ENCODE data around the gene DNAJC7.
"Not testable (repeated sequence)": the region's sequence is repeated elsewhere in the genome, so short reads cannot be mapped to it uniquely, and the experiment has no call there.

DNAJC7 gene

DNA sequence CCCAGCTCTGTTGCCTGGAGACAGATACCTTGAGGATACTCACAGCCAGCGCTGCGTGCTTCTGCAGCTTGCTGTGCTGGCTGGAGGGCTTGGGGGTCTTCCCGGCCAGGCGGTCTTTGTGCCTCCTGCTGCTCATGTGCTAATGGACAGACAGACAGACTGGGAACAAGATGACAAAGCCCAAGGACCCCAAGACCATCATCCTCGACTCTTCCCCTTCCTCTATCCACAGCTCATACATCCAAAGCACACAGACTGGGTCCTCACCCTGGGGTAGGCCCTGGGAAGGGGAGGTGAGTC is 10.3 kb upstream of the DNAJC7 start:
- Histone ChIP-seq H3K36me3 (ENCODE audit: insufficient read depth, insufficient read length, low read length) (peaks cover 33% of the 10 kb centered on the region), H3K4me1 (ENCODE audit: insufficient read depth, insufficient read length) (peaks cover 25% of the 10 kb centered on the region), H3K4me3 (ENCODE audit: insufficient read length, low read depth) (peak overlapping the region; percentile 27), H3K9ac (ENCODE audit: insufficient read length, low read depth) (peak overlapping the region; percentile 54), H3K27me3 (ENCODE audit: insufficient read depth, insufficient read length) (no peaks in the 10 kb centered on the region), H3K9me3 (ENCODE audit: insufficient read depth, low read length) (no peaks in the 10 kb centered on the region)
- no peak for DNase-seq (ENCODE audit: low read depth, low spot score)
- TF ChIP-seq SUZ12 (IDR thresholded peaks at IDR 0.05; ENCODE audit: extremely low read depth, insufficient read depth, insufficient read length) = no peak

DNA sequence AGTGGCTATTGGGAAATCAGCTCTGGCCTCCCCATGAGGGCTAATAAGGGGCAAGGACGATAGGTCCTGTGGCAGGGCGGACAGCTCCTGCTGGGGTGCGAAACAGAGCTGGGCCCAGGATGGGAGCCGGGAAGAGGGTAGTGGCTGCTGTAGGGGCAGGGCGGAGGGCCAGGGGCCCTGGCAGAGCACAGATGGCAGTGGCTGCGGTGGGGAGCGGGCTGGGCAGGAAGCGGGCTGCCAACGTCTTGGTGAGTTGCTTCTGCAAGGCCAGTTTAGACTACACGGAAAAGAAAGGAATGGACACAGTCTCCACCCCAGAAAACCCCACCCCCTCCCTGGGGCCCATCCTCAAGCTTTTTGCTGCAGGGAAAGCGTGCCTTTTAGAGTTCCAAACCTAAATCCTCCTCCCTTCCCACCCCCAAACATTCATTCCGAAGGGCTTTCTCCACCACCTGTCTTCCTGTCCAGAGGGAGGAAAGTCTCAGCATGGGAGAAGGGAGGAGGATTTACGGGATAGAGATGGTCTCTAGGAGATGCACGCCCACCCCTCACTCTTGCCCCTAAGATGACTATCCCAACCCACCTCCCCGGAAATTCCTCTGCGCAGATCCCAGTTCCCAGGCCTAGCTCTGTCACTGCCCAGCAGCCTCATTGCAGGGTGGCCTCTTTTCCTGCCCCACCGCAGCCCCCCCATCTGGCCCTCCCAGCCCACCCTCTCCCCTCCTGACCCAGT is 9.8 kb upstream of the DNAJC7 start:
- Histone ChIP-seq H3K4me1 (ENCODE audit: insufficient read depth, insufficient read length) (peaks cover 25% of the 10 kb centered on the region), H3K9ac (ENCODE audit: insufficient read length, low read depth) (peak overlapping the region; percentile 42), H3K9me3 (ENCODE audit: insufficient read depth, low read length) (no peaks in the 10 kb centered on the region), H3K4me3 (ENCODE audit: insufficient read length, low read depth) (no peak overlapping the region), H3K27me3 (ENCODE audit: insufficient read depth, insufficient read length) (no peaks in the 10 kb centered on the region), H3K36me3 (ENCODE audit: insufficient read depth, insufficient read length, low read length) (peaks cover 38% of the 10 kb centered on the region)
- no peak for DNase-seq (ENCODE audit: low read depth, low spot score)
- TF ChIP-seq YY1 (IDR thresholded peaks at IDR 0.05; ENCODE audit: insufficient read depth, insufficient read length) (no peak), SUZ12 (IDR thresholded peaks at IDR 0.05; ENCODE audit: extremely low read depth, insufficient read depth, insufficient read length) (no peak), ZNF274 (IDR thresholded peaks at IDR 0.05; ENCODE audit: low read depth, low read length) (no peak)

DNA sequence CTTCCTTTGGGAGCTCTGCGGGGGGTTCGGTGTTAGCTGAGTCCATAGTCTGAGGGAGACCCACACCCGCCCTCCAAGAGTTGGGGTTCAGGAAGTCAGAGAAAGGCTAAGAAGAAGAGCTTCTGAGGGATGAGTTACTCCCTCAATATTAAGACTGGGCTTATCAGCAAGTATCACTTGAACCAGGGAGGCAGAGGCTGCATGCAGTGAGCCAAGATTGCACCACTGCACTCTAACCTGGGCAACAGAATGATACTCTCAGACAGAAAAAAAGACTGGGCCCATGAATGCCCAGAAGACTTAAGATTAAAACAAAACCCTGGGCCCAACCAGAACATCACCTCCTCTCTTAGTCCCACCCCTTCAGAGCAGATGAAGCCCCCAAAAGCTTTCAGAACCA is 8.7 kb upstream of the DNAJC7 start:
- no peak for DNase-seq (ENCODE audit: low read depth, low spot score)
- Histone ChIP-seq H3K4me3 (ENCODE audit: insufficient read length, low read depth) (no peak overlapping the region), H3K27me3 (ENCODE audit: insufficient read depth, insufficient read length) (no peaks in the 10 kb centered on the region), H3K9me3 (ENCODE audit: insufficient read depth, low read length) (no peaks in the 10 kb centered on the region), H3K9ac (ENCODE audit: insufficient read length, low read depth) (no peak overlapping the region), H3K4me1 (ENCODE audit: insufficient read depth, insufficient read length) (peaks cover 25% of the 10 kb centered on the region), H3K36me3 (ENCODE audit: insufficient read depth, insufficient read length, low read length) (peaks cover 47% of the 10 kb centered on the region)
- TF ChIP-seq ZNF274 (IDR thresholded peaks at IDR 0.05; ENCODE audit: low read depth, low read length) (no peak), SUZ12 (IDR thresholded peaks at IDR 0.05; ENCODE audit: extremely low read depth, insufficient read depth, insufficient read length) (no peak), YY1 (IDR thresholded peaks at IDR 0.05; ENCODE audit: insufficient read depth, insufficient read length) (no peak)

DNA sequence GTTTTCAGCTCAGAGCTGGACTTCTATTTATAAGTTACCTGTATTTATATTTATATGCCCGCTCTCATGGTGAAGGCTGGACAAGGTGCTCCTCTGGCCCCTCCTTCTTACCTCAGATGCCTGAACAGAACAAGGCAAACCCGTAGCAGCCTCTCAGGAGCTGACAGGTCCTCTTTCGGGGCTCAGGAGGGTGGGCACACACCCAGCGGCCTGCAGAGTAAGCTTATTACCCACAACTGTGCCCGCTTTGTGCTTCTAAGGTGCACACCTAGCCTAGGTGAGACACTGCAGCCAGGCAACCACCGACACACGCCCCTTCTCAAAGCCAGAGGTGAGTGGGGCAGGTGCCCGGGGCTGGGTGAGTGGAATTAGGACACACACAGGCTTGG is 7.9 kb upstream of the DNAJC7 start:
- no peak overlapping the region for H3K4me3 ChIP-seq (ENCODE audit: insufficient read length, low read depth)
- peaks cover 25% of the 10 kb centered on the region for H3K4me1 ChIP-seq (ENCODE audit: insufficient read depth, insufficient read length)
- no peaks in the 10 kb centered on the region for H3K9me3 ChIP-seq (ENCODE audit: insufficient read depth, low read length)
- peaks cover 47% of the 10 kb centered on the region for H3K36me3 ChIP-seq (ENCODE audit: insufficient read depth, insufficient read length, low read length)
- no peaks in the 10 kb centered on the region for H3K27me3 ChIP-seq (ENCODE audit: insufficient read depth, insufficient read length)
- peak overlapping the region; percentile 57 for H3K9ac ChIP-seq (ENCODE audit: insufficient read length, low read depth)
- TF ChIP-seq SUZ12 (IDR thresholded peaks at IDR 0.05; ENCODE audit: extremely low read depth, insufficient read depth, insufficient read length) (no peak), ZNF274 (IDR thresholded peaks at IDR 0.05; ENCODE audit: low read depth, low read length) (no peak), YY1 (IDR thresholded peaks at IDR 0.05; ENCODE audit: insufficient read depth, insufficient read length) (no peak)
- no peak for DNase-seq (ENCODE audit: low read depth, low spot score)

DNA sequence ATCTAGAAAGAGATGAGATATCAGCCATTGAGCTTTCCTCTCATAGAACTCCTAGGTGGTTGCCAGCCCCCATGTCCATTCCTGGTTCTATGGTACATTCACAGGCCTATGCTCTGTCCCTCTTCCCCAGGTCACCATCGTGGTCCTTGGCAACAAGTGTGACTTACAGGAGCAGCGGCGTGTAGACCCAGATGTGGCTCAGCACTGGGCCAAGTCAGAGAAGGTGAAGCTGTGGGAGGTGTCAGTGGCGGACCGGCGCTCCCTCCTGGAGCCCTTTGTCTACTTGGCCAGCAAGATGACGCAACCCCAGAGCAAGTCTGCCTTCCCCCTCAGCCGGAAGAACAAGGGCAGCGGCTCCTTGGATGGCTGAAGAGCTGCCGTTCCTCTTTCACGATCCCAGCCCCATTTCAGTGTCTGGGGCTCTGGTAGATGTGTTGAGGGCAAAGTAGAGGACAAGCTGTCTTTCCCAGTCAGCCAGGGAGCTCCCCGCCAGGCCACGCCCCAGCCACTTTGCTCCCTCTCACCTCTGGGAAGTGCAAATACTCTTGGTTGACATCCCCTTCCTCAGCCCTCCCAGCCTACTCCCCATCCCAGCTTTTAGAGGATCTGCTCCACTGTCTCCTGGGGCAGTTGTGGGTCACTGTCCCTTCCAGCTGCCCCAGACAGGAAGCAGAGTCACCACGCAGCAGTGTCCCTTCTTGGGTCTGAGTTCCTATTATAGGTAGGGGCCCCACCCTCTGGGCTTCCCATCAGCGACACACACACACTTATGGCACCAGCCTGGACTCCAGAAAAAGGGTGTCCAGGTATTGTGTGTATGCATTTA is 6.5 kb upstream of the DNAJC7 start:
- TF ChIP-seq SUZ12 (IDR thresholded peaks at IDR 0.05; ENCODE audit: extremely low read depth, insufficient read depth, insufficient read length) = no peak
- no peak for TF ChIP-seq YY1 (IDR thresholded peaks at IDR 0.05; ENCODE audit: insufficient read depth, insufficient read length)
- TF ChIP-seq ZNF274 (IDR thresholded peaks at IDR 0.05; ENCODE audit: low read depth, low read length) = no peak
- H3K27me3 ChIP-seq (ENCODE audit: insufficient read depth, insufficient read length) = no peaks in the 10 kb centered on the region
- H3K4me1 ChIP-seq (ENCODE audit: insufficient read depth, insufficient read length) = peaks cover 23% of the 10 kb centered on the region
- peaks cover 47% of the 10 kb centered on the region for H3K36me3 ChIP-seq (ENCODE audit: insufficient read depth, insufficient read length, low read length)
- DNase-seq (ENCODE audit: low read depth, low spot score) = no peak
- H3K9me3 ChIP-seq (ENCODE audit: insufficient read depth, low read length) = no peaks in the 10 kb centered on the region
- H3K9ac ChIP-seq (ENCODE audit: insufficient read length, low read depth) = no peak overlapping the region
- no peak overlapping the region for H3K4me3 ChIP-seq (ENCODE audit: insufficient read length, low read depth)

GRCh38 chr17:42020845-42021244 is 3.6 kb upstream of the DNAJC7 start:
- H3K27me3 ChIP-seq (ENCODE audit: insufficient read depth, insufficient read length); DNase-seq (ENCODE audit: low read depth, low spot score); H3K9ac ChIP-seq (ENCODE audit: insufficient read length, low read depth); H3K9me3 ChIP-seq (ENCODE audit: insufficient read depth, low read length): not testable (repeated sequence)
- peak overlapping the region; percentile 86 for H3K4me3 ChIP-seq (ENCODE audit: insufficient read length, low read depth)
- peaks cover 42% of the 10 kb centered on the region for H3K36me3 ChIP-seq (ENCODE audit: insufficient read depth, insufficient read length, low read length)
- peaks cover 11% of the 10 kb centered on the region for H3K4me1 ChIP-seq (ENCODE audit: insufficient read depth, insufficient read length)

- H3K36me3 ChIP-seq (ENCODE audit: insufficient read depth, insufficient read length, low read length) = peaks cover 41% of the 10 kb centered on the region
- H3K27me3 ChIP-seq (ENCODE audit: insufficient read depth, insufficient read length) = no peaks in the 10 kb centered on the region
- H3K4me3 ChIP-seq (ENCODE audit: insufficient read length, low read depth) = peak within 1 kb of the TSS; percentile 86
- peak; percentile 79 for DNase-seq (ENCODE audit: low read depth, low spot score)
- H3K9me3 ChIP-seq (ENCODE audit: insufficient read depth, low read length) = no peaks in the 10 kb centered on the region
- H3K9ac ChIP-seq (ENCODE audit: insufficient read length, low read depth) = peak within 1 kb of the TSS; percentile 97
- H3K4me1 ChIP-seq (ENCODE audit: insufficient read depth, insufficient read length) = peaks cover 8% of the 10 kb centered on the region
- no peak for TF ChIP-seq YY1 (IDR thresholded peaks at IDR 0.05; ENCODE audit: insufficient read depth, insufficient read length)
Observed at GRCh38 chr17:42019509-42020404, 2.5 kb upstream of the DNAJC7 start, which contains the start of gene NKIRAS2. Gene NKIRAS2 (plus strand): TSS chr17:42020090. CDS start chr17:42021578, 1,488 bp downstream.

Measured in NT2/D1 (cell line).